ENCODE data around the gene HS3ST4.

DNA sequence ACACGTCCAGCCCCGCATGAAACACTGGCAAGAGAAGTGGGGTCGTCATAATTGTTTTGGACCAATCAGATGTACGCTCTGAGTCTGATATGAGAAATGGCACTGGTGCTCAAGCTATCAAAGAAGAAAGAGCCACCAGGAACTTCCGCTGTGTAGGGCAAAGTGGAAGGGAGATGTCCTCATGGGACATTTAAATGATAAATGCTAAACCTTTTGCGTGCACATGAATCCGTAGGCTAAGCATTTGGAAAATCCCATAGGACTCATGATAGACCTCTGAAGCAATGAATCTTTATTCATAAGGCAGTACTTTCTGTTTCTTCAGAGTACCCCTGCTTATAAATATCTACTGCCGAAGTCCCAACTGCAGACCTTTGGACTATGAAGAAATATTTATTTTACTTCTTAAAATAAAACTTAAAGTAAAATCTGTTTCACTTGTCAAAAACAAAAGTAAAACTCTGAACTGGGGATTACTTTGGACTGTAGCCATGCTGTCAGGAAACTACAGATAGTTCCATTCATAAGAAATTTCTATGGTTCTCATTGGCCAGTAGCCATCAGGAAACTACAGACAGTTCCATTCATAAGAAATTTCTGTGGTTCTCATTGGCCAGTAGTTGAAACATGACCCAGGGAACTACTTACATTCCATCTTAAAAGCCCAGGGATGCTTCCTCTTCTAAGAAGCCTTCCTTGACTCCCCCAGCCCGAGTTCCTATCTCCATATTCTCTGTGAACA is 335.1 kb downstream of the HS3ST4 start:
- TF ChIP-seq CTCF (IDR thresholded peaks at IDR 0.05) = no peak
- no peak for TF ChIP-seq POLR2A (IDR thresholded peaks at IDR 0.05)

All from tibial nerve (tissue), 3 donors.